ENCODE measurements around the gene FSTL3. TPM values are rescaled to one million over a fixed set of nuclear protein-coding genes. Genes with fewer than 3 reads are reported as not detected.
"Not testable (repeated sequence)": the region's sequence is repeated elsewhere in the genome, so short reads cannot be mapped to it uniquely, and the experiment has no call there.

Gene FSTL3
- 100 to 1,000 TPM; 115 to 226 (median 217) TPM for total RNA-seq

DNA sequence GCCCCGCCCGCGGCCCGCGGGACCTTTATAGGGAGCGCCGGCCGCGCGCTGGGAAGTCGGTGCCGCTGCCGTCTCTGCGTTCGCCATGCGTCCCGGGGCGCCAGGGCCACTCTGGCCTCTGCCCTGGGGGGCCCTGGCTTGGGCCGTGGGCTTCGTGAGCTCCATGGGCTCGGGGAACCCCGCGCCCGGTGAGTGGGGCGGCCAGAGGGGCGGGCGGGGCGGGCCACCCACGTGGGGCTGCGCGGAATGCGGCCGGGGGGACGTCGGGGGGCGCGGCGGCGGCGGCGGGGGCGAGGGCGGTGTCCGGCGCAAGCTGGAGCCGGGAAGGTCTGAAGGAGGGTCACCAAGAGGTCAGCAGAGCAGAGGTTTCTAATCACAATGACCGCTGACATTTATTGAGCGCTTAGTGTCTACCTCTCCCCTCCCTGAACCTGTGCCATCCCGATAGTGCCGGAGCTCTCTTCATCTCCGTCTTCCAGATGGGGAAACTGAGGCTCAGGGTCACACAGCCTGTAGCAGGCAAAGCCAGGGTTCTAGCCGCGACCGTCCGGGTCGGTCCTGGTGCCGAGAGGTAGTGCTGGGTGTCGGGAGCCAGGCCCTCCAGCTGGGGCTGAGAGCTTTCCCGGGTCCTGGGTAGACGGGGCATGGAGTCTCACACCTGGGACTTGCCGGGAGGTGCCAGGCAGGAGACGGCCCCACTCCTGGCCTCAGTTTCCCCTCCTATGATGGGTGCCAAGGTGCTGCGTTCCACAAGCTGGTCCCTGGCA is at the start of gene FSTL3:
Gene FSTL3 (plus strand): TSS at position 54 of the 767 bp plus-strand sequence. CDS start 32 bp downstream, at position 86.
- TF ChIP-seq POLR2AphosphoS5 (IDR thresholded peaks at IDR 0.05): peak; percentile 67 to 94
- TF ChIP-seq, protein P1, sequence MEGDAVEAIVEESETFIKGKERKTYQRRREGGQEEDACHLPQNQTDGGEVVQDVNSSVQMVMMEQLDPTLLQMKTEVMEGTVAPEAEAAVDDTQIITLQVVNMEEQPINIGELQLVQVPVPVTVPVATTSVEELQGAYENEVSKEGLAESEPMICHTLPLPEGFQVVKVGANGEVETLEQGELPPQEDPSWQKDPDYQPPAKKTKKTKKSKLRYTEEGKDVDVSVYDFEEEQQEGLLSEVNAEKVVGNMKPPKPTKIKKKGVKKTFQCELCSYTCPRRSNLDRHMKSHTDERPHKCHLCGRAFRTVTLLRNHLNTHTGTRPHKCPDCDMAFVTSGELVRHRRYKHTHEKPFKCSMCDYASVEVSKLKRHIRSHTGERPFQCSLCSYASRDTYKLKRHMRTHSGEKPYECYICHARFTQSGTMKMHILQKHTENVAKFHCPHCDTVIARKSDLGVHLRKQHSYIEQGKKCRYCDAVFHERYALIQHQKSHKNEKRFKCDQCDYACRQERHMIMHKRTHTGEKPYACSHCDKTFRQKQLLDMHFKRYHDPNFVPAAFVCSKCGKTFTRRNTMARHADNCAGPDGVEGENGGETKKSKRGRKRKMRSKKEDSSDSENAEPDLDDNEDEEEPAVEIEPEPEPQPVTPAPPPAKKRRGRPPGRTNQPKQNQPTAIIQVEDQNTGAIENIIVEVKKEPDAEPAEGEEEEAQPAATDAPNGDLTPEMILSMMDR (IDR thresholded peaks at IDR 0.05): no peak
- intact Hi-C loops (cut with DNase I): no loop called here
- Histone ChIP-seq H3K27me3 (peaks cover 0 to 26% (median 0%) of the 10 kb centered on the region in 4 donors), H3K4me3 (peak within 1 kb of the TSS; percentile 71 to 80 (median 74)), H3K9me3 (no peaks in the 10 kb centered on the region), H3K27ac (replicated peaks in 1 of 4) (peak within 1 kb of the TSS; percentile 95 to 99 (median 96)), H3K4me1 (peaks cover 26 to 86% (median 85%) of the 10 kb centered on the region in 4 donors), H3K36me3 (peaks cover 0 to 4% (median 3%) of the 10 kb centered on the region in 4 donors)
- 1% methylated on average over 17 of the region's 63 CpGs for WGBS
- DNase-seq (ENCODE audit: extremely low spot score): no peak

DNA sequence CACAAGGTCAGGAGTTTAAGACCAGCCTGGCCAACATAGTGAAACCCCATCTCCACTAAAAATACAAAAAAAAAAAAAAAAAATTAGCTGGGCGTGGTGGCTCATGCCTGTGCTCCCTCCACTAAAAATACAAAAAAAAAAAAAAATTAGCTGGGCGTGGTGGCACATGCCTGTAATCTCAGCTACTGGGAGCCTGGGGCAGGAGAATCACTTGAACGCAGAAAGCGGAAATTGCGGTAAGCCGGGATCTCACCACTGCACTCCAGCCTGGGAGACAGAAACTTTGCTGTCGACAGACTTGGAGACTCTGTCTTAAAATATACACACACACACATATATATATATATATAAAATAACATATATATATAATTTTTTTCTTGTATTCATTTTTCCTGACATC is 49.6 kb upstream of the FSTL3 start:
- H3K36me3 ChIP-seq: peaks cover 36 to 91% (median 81%) of the 10 kb centered on the region in 4 donors
- whole genome bisulfite sequencing: 93% methylated on average over 7 of the region's 7 CpGs
- intact Hi-C loops (cut with DNase I); H3K4me3 ChIP-seq; H3K27me3 ChIP-seq; H3K9me3 ChIP-seq; H3K27ac ChIP-seq (replicated peaks in 1 of 4); DNase-seq (ENCODE audit: extremely low spot score): not testable (repeated sequence)
- H3K4me1 ChIP-seq: peaks cover 0 to 23% (median 15%) of the 10 kb centered on the region in 4 donors

DNA sequence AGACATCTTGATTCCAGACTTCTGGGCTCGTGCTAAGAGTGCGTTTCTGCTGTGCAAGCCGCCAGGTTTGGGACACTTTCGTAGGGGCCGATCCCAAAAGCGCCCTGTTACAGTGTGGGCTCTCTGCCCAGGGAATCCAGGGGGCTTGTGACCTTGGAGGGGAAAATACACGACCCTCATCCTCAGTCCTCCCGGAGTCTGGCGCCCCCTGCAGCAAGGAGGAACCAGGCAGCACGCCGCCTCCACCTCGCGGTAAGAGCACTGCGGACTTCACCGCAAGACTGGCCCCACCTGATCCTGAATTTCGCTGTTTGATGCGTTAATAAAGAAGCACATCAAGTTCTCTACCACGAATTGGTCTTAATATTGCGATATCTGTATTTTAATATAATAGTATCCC is 48.0 kb upstream of the FSTL3 start:
- Histone ChIP-seq H3K4me1 (peaks cover 10 to 38% (median 30%) of the 10 kb centered on the region in 4 donors), H3K27me3 (no peaks in the 10 kb centered on the region), H3K4me3 (no peak overlapping the region), H3K36me3 (peaks cover 21 to 77% (median 65%) of the 10 kb centered on the region in 4 donors), H3K9me3 (no peaks in the 10 kb centered on the region), H3K27ac (replicated peaks in 1 of 4) (no peak overlapping the region)
- no peak for DNase-seq (ENCODE audit: extremely low spot score)
- TF ChIP-seq POLR2A (IDR thresholded peaks at IDR 0.05; ENCODE audit: low read depth): no peak
- TF ChIP-seq EP300 (IDR thresholded peaks at IDR 0.05): no peak
- TF ChIP-seq, protein P1 (IDR thresholded peaks at IDR 0.05): peak in 1 of 3 experiments; percentile 12
- no peak for TF ChIP-seq POLR2AphosphoS5 (IDR thresholded peaks at IDR 0.05)
- WGBS: 86% methylated on average over 18 of the region's 19 CpGs
- intact Hi-C loops (cut with DNase I): no loop called here

DNA sequence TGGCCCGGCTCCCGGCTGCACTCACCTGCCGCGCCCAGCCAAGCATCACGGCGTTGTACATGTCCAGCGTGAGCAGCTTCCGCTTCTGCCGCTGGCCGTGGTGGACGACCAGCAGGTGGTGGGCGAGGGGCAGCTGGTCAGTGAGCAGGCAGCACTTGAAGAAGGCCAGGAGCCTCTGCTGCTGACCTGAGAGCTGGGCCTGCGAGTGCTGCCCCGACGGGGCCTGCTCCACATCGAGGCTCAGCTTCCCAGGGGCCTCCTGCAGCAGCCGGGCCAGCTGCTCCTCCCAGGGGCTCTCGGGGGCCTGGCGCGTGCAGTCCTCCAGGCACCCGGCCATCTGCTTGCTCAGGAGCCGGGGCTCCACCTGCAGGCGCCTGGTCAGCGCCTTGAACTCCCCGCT is 46.7 kb upstream of the FSTL3 start:
- H3K9me3 ChIP-seq; intact Hi-C loops (cut with DNase I); H3K27me3 ChIP-seq; H3K4me3 ChIP-seq; DNase-seq (ENCODE audit: extremely low spot score); H3K27ac ChIP-seq (replicated peaks in 1 of 4): not testable (repeated sequence)
- 52% methylated on average over 22 of the region's 25 CpGs for WGBS
- Histone ChIP-seq H3K4me1 (peaks cover 17 to 47% (median 37%) of the 10 kb centered on the region in 4 donors), H3K36me3 (peaks cover 13 to 64% (median 52%) of the 10 kb centered on the region in 4 donors)

DNA sequence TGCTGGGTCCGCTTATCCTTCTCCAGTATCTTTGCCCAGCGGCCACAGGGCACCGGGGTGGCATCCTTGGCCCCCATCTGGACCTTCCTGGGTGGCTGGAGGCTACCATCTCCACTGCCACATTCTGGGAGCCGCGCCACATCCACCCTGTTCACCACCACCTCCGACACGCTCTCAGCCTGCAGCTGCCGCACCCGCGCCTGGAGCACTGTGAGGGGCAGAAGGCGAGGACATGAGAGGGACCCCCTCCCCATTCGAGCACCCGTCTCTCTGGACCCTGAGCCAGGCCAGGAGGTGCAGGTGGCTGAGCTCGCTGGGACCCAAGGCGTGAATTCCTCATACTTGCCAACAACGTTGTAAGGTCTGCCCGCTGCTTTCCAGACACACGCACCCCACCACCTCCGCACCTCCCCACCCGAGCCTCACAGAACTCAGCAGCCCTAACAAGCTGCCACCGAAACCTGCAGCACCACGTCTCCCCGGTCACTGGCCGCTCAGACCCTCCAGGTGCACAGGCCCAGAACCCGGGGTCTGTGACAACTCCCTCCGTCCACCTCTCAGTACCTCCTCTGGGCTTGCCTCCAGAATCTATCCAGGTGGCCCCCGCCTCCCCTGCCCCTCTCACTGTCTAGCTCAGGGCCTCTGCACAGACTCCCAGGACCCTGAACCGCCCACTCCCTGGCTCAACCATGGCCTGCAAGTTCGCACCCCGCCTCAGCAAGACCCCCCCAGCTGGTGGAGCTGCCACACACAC is 46.1 kb upstream of the FSTL3 start:
- intact Hi-C loops (cut with DNase I): loop anchor here (5.0 kb wide), 1 partner anchor 53 kb away; no protein-coding TSS in a partner anchor
- no peak for DNase-seq (ENCODE audit: extremely low spot score)
- TF ChIP-seq EP300 (IDR thresholded peaks at IDR 0.05) (no peak), POLR2AphosphoS5 (IDR thresholded peaks at IDR 0.05) (no peak), POLR2A (IDR thresholded peaks at IDR 0.05; ENCODE audit: low read depth) (no peak)
- TF ChIP-seq, protein P1 (IDR thresholded peaks at IDR 0.05): no peak
- WGBS: 91% methylated on average over 20 of the region's 30 CpGs
- Histone ChIP-seq H3K4me1 (peaks cover 20 to 53% (median 42%) of the 10 kb centered on the region in 4 donors), H3K4me3 (no peak overlapping the region), H3K36me3 (peaks cover 9 to 58% (median 45%) of the 10 kb centered on the region in 4 donors), H3K27me3 (no peaks in the 10 kb centered on the region), H3K9me3 (no peaks in the 10 kb centered on the region), H3K27ac (replicated peaks in 1 of 4) (no peak overlapping the region)

All from esophagus muscularis mucosa (tissue), 4 donors.